Suprapubic skin (tissue), 3 donors: ENCODE measurements around the gene CCDC63.

Experiments used
- CTCF ChIP-seq, 2 donors: fragments of 200-600 bp in 1 of 2; fragments of 450-650 bp in 1 of 2; sonication (generic) in 1 of 2; IDR thresholded peaks; one replicate each; pipeline ENCODE4 v1.5.1; 2016 to 2019; ENCODE audit warnings: antibody characterized with exemption in 2 of 2, mild to moderate bottlenecking in 1 of 2, moderate library complexity in 1 of 2
- POLR2A ChIP-seq, 2 donors: fragments of 450-650 bp; IDR thresholded peaks; one replicate each; pipeline ENCODE4 v1.6.1; 2017; ENCODE audit warnings: antibody characterized with exemption in 2 of 2, mild to moderate bottlenecking in 2 of 2, moderate library complexity in 2 of 2

- TF ChIP-seq CTCF (IDR thresholded peaks at IDR 0.05) = no peak
- TF ChIP-seq POLR2A (IDR thresholded peaks at IDR 0.05) = no peak
Observed at GRCh38 chr12:110906516-110906915, 59.7 kb downstream of the CCDC63 start.
